Measurements from ENCODE around the gene NCK1. TPM values are rescaled to one million over a fixed set of nuclear protein-coding genes. Genes with fewer than 3 reads are reported as not detected.

NCK1 gene
- total RNA-seq, 1 donor from 2014 or later: 21.7 TPM

DNA sequence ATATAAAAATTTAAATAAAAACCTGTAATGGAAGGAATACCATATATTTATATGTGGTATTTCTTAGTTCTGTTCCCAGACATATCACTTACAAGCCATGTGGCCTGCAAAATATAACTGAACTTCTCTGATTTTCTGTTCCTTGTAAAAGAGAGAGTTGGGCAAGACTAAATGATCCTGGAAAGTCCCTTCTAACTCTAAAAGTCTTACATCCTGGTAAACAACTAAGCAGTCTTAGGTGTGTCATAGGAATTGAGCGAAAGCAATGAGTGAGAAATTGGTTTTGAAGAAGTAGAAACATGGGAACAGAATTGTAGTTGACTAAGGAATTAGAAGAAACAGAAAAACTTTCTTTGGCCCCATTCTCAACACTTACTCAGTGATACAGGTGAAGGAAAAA lies 70.5 kb downstream of the NCK1 start:
- ATAC-seq (ENCODE audit: poor library complexity) (no peak), DNase-seq (no peak)
- intact Hi-C loops (cut with DNase I): loop anchor here (10.0 kb wide), 1 partner anchor 68 kb away; the partner anchor contains the start of gene NCK1

DNA sequence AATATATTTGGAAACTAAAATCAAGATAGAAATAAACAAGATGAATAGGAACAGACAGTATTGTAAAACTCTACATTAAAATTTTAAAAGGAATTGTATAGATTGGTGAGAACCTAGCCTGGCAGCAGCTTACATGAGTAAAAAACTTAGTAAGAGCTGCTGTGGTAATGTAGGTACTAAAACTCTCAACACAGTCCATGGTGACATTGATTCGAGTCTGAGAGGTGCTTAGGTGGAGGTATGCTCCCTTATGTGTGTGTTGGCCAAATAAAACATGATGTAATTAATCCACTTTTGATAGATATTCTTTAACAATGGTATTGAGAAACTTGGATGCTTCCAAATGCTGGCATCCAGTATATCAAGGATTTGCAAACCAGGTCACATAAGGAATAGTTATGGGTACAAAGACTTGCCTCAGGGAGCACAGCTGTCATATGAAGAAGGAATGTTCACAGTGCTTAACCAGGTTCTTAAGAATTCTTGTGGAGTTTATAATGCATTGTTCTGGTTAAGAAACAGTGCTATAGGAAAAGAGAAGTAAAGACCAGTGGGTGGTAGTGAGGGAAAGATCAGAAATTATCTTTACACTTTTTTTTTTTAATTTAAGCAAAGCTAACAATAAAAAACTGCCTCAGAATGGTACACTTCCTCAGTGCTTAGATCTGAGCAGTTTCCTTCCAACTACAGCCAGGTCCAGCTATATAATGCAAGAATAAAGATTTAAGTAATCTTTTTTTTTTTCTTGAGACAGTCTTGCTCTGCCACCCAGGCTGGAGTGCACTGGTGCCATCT lies 71.2 kb downstream of the NCK1 start:
- no peak for DNase-seq
- intact Hi-C loops (cut with DNase I): loop anchor here (10.0 kb wide), 1 partner anchor 68 kb away; the partner anchor contains the start of gene NCK1
- ATAC-seq (ENCODE audit: poor library complexity): no peak

DNA sequence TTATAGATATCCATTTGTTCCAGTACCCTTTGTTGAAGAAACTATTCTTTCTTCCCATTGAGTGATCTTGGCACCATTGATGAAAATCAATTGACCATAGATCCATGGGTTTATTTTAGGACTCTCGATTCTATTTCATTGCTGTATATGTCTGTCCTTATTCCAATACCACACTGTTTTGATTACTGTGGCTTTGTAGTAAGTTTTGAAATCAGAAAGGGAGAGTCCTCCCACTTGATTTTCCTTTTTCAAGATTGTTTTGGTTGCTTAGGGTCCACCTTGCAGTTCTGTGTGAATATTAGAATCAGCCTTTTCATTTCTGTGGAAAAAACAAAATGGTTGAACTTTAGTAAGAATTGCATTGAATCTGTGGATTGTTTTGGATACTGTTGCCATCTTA lies 75.2 kb downstream of the NCK1 start:
- no peak for ATAC-seq (ENCODE audit: poor library complexity)
- intact Hi-C loops (cut with DNase I): loop anchor here (10.0 kb wide), 1 partner anchor 72 kb away; the partner anchor contains the start of gene NCK1
- DNase-seq: no peak

DNA sequence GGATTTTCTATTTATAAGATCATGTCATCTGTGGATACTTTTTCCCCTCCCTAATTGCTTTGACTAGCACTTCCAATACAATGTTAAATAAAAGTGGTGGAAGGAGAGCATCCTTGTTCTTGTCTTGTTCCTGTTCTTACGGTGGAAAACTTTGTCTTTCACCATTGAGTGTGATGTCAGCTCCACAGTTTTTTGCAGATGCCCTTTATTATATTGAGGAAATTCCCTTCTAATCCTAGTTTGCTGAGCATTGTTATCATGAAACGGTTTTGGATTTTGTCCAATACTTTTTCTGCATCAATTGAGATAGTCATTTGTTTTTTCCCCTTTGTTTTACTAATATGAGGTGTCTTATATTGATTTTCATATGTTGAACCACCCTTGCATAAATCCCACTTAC lies 75.8 kb downstream of the NCK1 start:
- no peak for ATAC-seq (ENCODE audit: poor library complexity)
- no peak for DNase-seq
- intact Hi-C loops (cut with DNase I): loop anchor here (10.0 kb wide), 1 partner anchor 73 kb away; the partner anchor contains the start of gene NCK1

DNA sequence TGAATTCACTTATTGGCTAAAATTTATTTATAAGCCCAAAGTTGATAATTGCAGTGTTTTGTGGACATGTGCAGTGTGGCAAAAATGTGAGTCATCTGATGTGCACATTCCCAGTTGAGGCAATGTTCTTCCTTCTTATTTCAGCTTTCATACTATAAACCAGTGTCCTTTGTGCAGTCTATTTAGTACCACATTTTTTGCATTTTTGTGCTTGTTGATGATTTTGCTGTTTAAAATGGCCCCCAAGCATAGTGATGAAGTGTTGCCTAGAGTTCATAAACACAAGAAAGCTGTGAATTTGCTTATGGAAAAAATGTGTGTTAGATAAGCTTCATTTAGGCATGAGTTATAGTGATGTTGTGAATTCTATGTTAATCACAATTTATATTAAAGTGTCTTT lies 76.3 kb downstream of the NCK1 start:
- intact Hi-C loops (cut with DNase I): loop anchor here (10.0 kb wide), 1 partner anchor 74 kb away; the partner anchor contains the start of gene NCK1
- ATAC-seq (ENCODE audit: poor library complexity) (no peak), DNase-seq (no peak)

DNA sequence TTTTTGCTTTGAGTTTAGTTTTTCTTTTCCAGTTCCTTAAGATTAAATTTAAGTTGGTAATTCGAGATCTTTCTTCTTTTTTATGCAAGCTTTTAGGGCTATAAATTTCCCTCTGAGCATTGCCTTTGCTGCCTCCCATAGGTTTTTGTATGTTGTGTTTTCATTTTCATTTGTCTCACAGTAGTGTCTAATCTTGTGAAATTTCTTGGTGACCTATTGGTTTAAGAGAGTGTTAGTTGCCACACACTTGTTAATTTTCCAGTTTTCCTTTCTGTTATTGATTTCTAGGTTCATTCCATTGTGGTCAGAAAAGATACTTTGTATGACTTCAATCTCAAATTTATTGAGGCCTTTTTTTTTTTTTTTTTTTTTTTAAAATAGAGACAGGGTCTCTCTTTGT lies 77.5 kb downstream of the NCK1 start:
- intact Hi-C loops (cut with DNase I): loop anchor here (10.0 kb wide), 1 partner anchor 75 kb away; the partner anchor contains the start of gene NCK1

DNA sequence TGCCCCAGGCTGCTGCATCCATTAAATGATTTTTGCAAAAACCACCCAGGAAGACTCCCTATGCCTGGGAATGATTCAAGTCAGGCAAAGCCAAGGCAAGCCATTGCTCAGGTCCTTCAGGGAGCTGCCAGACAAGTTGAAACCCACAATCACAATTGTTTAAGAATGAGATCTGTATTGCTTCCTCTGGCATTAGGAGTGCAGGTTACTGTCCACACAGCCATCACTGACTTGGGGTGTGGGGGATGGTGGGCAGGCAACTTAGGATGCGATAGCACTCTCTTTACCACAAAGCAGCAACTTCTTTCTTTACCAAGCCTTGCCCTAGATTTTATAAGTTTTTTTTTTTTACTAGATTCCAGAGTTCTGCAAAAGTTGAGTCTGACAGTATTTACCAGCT lies 80.8 kb downstream of the NCK1 start:
- ATAC-seq (ENCODE audit: poor library complexity) (no peak), DNase-seq (no peak)
- intact Hi-C loops (cut with DNase I): no loop called here

More for the DNA sequence above, 77.5 kb downstream of the NCK1 start:
- DNase-seq (no peak), ATAC-seq (ENCODE audit: poor library complexity) (no peak)

DNA sequence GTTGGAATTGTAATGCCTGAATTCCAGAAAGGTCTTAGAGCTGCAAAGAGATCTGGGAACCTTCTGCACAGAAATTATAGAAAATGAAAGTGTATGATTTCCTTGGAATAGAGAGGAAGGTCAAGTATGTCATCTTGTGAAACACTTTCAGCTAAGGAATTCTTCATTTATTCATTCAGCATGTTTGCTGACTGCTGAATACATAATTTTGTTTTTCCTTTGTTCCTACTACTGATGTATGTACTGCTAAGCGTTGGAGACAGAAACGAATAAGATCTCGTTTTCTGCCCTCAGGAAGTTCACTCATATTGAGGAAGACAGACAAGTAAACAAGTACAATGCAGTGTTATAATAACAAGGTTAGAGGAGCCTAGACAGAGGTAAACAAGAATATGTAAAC lies 81.4 kb downstream of the NCK1 start:
- intact Hi-C loops (cut with DNase I): no loop called here
- no peak for ATAC-seq (ENCODE audit: poor library complexity)
- no peak for DNase-seq

DNA sequence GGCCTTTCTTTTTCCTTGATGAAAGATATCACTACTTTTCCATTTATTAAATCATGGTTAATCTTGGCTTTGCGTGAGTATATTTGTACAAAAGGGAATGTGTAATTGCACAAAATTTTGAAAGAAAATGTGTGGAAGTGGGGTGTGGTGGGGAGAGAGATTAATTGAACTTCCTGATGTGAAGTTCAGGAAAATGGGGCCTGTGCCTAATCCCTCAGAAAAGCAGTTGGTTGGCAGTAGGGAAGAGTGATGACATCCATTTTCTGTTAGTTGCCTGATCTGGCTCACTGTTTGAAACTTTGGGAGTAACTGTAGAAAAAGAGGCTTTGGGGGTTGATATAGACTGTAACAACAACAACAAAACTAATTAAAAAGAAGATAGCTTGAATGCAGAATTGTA lies 85.0 kb downstream of the NCK1 start:
- DNase-seq (no peak), ATAC-seq (ENCODE audit: poor library complexity) (no peak)
- intact Hi-C loops (cut with DNase I): no loop called here

DNA sequence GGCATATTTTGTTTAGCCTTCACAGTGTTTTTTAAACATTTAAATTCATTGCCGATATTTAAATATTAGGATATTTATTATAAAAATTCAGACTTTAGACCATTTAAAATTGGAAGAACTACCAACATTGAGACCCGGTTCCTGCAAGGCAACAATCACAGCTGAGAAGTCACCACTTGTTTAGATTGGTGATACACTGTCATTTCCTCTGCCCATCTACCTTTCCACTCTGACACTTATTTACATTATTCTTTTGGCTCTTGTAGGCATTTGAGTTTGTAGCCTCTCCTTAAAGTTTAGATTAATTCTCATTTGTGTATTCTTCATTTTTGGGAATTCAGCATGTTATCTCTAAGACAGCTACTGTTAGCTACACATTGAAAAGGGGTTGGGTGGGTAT lies 85.5 kb downstream of the NCK1 start:
- no peak for ATAC-seq (ENCODE audit: poor library complexity)
- no peak for DNase-seq
- intact Hi-C loops (cut with DNase I): no loop called here

DNA sequence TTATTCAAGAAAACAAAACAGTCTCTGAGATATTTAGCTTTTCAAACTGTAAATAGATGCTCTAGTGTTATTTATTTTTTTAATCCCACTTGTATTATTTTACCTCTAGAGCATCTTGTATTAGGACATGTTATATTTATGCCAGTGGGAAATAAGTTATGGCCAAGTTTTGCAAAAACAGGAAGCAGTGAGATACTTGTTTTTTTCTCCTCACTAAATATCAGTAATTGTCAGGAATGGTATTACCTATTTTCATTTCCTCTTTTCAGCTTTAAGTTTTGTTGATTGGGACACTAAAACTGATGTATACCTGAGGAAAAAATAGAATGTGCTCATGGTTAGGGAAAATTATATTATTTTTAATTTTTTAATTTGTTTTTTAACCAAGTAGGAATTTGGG lies 87.1 kb downstream of the NCK1 start:
- no peak for DNase-seq
- ATAC-seq (ENCODE audit: poor library complexity): no peak
- intact Hi-C loops (cut with DNase I): no loop called here

DNA sequence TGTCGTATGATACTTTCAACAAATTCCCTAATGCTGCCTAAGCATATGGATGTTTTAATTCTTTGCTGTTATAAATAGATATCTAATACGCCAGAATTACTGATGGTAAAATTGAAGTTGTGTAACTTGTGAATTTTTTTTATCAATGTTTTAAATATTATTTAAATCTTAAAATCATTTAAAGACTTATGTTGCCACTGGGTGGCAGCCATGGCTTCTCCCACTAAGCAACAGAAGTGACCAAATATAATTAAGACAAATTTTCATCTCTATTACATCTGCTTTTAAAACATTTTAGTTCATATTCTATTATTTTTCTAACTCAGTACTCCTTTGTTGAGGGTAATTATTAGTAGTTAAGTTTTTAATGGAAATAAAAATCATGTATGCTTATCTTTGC lies 87.7 kb downstream of the NCK1 start:
- DNase-seq: no peak
- intact Hi-C loops (cut with DNase I): no loop called here
- ATAC-seq (ENCODE audit: poor library complexity): no peak

DNA sequence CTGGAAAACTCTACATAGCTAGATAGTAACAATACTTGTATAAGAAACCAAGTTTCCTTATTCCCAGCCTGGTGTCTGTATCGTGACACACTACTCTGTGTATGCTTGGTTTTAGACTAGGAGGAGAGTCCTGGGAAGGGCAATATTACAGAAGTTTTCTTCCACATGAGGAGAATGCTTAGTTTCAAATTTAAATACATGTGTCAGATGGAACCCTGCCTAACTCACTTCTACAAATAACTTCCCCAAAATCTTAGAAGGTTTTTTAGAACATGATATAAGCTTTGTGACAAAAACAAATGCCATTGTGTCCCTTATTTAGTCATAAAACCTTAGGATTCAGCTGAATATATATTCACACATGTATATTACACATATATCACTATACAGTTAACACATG lies 88.6 kb downstream of the NCK1 start:
- DNase-seq (no peak), ATAC-seq (ENCODE audit: poor library complexity) (no peak)
- intact Hi-C loops (cut with DNase I): no loop called here

DNA sequence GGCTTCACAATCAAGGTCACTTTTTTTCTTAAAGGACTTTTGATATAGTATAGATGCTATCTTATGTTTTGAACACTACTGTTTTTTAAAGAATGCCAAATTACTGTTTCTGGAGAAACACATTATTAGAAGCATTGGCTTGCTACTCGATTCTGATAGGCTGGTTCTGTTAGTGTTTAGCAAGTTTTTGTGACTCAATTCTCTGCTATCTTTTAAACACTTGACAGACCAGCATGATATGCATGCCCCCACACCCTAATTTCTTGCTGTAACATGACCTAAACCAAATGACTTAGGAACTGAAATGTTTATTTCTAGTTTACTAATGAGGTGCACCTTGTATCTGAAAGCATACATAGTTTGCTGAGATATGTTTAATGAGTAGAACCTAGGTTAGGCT lies 90.3 kb downstream of the NCK1 start:
- DNase-seq (no peak), ATAC-seq (ENCODE audit: poor library complexity) (no peak)
- intact Hi-C loops (cut with DNase I): no loop called here

DNA sequence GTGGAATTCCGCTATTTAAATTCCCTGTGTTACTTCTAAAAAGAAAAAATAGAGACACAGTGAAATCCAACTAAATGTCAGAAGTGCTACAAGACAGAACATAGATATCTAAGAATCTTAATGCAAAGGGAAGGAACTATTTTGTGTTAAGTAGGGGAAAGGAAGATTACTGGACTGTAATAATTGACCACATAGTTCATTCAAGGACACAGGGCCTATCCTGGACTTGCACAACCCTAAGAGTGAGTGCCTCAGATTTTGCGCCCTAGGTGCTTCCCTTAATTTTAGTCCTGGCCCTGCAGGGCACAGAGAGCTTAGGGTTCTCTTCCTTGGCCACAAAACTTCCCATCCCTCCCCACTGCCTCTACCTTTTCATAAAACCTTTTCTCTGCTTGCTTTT lies 92.2 kb downstream of the NCK1 start:
- intact Hi-C loops (cut with DNase I): no loop called here
- no peak for DNase-seq
- ATAC-seq (ENCODE audit: poor library complexity): no peak

DNA sequence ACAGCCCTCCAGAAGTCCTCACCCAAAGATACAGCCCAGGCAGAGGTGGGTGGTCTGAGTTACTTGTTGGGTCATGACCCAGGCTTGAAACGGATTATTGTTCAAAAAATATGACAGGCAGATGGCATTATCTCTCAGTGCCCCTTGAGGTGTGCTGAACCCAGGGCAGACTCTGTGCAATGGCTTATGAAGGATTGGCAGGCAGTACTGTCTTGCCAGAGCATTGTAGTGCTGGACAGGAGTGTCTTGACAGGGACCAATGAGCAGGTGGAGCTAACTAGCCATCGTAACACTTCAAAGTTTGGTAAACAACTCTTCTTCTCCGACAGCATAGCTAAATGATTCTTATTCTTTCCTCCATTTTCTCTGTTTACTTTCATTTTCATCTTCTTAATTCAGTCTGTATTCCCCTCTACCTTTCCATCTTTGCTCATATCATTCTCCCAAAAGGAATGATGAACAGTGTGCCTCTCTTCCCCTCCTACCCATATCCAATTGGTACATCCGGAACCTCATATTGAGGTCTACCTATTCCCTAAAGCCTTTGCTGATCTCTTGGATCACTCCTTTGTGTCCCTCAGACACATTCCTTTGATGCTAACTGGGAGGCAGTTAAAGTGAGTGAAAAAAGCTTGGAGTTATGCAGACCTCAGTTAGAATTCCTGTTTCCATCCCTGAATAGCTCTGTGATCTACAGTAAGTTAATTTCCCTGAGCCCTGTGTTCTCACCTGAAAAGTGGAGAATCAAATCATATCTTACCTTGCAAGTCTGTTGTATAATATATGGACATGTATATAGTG lies 93.2 kb downstream of the NCK1 start:
- ATAC-seq (ENCODE audit: poor library complexity) (no peak), DNase-seq (no peak)
- intact Hi-C loops (cut with DNase I): no loop called here

DNA sequence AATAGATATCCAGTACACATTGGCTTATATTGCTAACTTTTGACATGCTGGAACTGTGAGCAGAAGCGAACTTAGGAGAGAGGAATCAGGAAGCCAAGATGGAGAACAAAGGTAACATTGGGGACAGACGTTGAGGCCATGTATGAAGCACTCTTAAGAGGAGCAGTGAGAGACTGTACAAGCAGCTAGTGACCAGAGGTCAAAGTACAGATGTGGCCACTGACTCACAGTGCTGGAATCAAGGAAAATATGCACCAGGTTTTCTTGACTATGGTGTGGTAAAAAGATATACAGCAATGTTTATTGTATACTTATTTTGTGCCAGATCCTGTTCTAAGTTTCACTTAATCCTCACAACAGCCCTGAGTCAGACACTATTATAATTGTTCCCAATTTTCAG lies 93.8 kb downstream of the NCK1 start:
- no peak for DNase-seq
- no peak for ATAC-seq (ENCODE audit: poor library complexity)
- intact Hi-C loops (cut with DNase I): no loop called here

DNA sequence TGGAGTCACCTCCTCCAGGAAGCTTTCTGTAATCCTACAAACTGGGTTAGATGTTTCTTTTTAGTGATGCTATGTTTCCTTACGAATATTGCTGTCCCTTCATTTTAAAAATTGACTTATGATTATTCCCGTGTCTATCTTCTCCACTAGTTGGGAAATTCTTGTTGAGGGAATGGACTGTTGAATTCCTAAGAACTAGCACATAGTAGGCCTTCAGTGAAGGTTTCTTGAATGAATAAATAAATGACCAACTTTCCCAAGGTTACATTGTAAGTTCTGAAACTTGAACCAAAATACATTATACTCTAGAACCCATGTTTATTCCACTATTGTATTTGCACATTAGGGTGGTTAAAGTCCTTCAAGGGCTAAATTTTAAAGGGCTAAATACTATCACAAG lies 95.0 kb downstream of the NCK1 start:
- intact Hi-C loops (cut with DNase I): no loop called here
- no peak for DNase-seq
- no peak for ATAC-seq (ENCODE audit: poor library complexity)

DNA sequence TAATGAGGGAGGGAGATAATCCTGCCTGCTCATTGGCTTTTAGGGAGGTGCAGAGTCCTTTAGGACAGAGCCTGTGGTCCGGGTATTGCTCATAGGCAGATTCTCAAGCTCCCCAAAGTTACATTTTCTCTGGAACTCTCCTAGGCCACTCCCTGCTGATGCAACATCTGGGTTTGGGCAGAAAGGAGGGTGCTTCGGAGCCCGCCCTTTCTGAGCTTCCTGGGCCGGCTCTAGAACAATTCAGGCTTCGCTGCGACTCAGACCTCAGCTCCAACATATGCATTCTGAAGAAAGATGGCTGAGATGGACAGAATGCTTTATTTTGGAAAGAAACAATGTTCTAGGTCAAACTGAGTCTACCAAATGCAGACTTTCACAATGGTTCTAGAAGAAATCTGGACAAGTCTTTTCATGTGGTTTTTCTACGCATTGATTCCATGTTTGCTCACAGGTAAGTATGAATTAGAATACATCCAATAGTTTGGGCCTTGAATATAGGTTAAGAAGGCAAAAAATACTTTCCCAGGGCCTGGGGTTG lies 95.8 kb downstream of the NCK1 start, which contains the start of gene IL20RB:
Gene IL20RB (plus strand): TSS at position 233 of the 538 bp plus-strand sequence. CDS start 131 bp downstream, at position 364.
- no peak for ATAC-seq (ENCODE audit: poor library complexity)
- intact Hi-C loops (cut with DNase I): no loop called here
- no peak for DNase-seq
